Measurements from ENCODE around the gene MIS12.

Gene MIS12

GRCh38 chr17:5486206-5487124, at the start of gene MIS12:
Gene MIS12 (plus strand): TSS chr17:5486566. CDS start chr17:5488863, 2,297 bp downstream.
- peak; percentile 97 for ATAC-seq
- TF ChIP-seq GLIS3 (CRISPR knock-in tag; IDR thresholded peaks at IDR 0.05) (0 out of 2 replicates have a peak, but pooled peaks have one; percentile 49), TSHZ2 (CRISPR knock-in tag; IDR thresholded peaks at IDR 0.05) (0 out of 2 replicates have a peak, but pooled peaks have one; percentile 13), ZFP3 (CRISPR knock-in tag; IDR thresholded peaks at IDR 0.05) (peak; percentile 68; the same call in 1 of the 2 replicates), POU6F1 (CRISPR knock-in tag; IDR thresholded peaks at IDR 0.05; ENCODE audit: borderline replicate concordance, low read depth) (no peak)

GRCh38 chr17:5437721-5438317, 48.5 kb upstream of the MIS12 start:
- no peak; the same call in 2 of the 3 replicates for ATAC-seq
- TF ChIP-seq PPARA (CRISPR knock-in tag; IDR thresholded peaks at IDR 0.05; ENCODE audit: borderline replicate concordance): no peak
- no peak for TF ChIP-seq BACH2 (CRISPR knock-in tag; IDR thresholded peaks at IDR 0.05; ENCODE audit: borderline replicate concordance)

- ATAC-seq: peak; percentile 93
- TF ChIP-seq TSHZ2 (CRISPR knock-in tag; IDR thresholded peaks at IDR 0.05): no peak
- peak; percentile 62; the same call in 1 of the 2 replicates for TF ChIP-seq ZFP3 (CRISPR knock-in tag; IDR thresholded peaks at IDR 0.05)
- 0 out of 2 replicates have a peak, but pooled peaks have one; percentile 53 for TF ChIP-seq CSDC2 (CRISPR knock-in tag; IDR thresholded peaks at IDR 0.05)
- no peak for TF ChIP-seq ZFP30 (CRISPR knock-in tag; IDR thresholded peaks at IDR 0.05)
Measured at GRCh38 chr17:5438716-5439445, 47.5 kb upstream of the MIS12 start, which contains the start of gene C1QBP. Gene C1QBP (minus strand): TSS chr17:5439155. CDS start chr17:5439073, 82 bp downstream.

- no peak for TF ChIP-seq ZNF70 (CRISPR knock-in tag; IDR thresholded peaks at IDR 0.05)
- TF ChIP-seq ZNF8 (CRISPR knock-in tag; IDR thresholded peaks at IDR 0.05): no peak
- no peak for TF ChIP-seq ZFP3 (CRISPR knock-in tag; IDR thresholded peaks at IDR 0.05)
- ATAC-seq: no peak
Measured at GRCh38 chr17:5439446-5439764, 47.0 kb upstream of the MIS12 start.

- TF ChIP-seq OSR1 (CRISPR knock-in tag; IDR thresholded peaks at IDR 0.05): no peak
- TF ChIP-seq CREB5 (CRISPR knock-in tag; IDR thresholded peaks at IDR 0.05; ENCODE audit: low read depth): no peak
- TF ChIP-seq CSDC2 (CRISPR knock-in tag; IDR thresholded peaks at IDR 0.05): no peak
- no peak for TF ChIP-seq ZFP3 (CRISPR knock-in tag; IDR thresholded peaks at IDR 0.05)
- TF ChIP-seq TSHZ2 (CRISPR knock-in tag; IDR thresholded peaks at IDR 0.05): no peak
- TF ChIP-seq TOX (CRISPR knock-in tag; IDR thresholded peaks at IDR 0.05; ENCODE audit: borderline replicate concordance): no peak
- TF ChIP-seq ZNF8 (CRISPR knock-in tag; IDR thresholded peaks at IDR 0.05): no peak
- no peak for TF ChIP-seq POU6F1 (CRISPR knock-in tag; IDR thresholded peaks at IDR 0.05; ENCODE audit: borderline replicate concordance, low read depth)
- TF ChIP-seq ZFP30 (CRISPR knock-in tag; IDR thresholded peaks at IDR 0.05): no peak
- TF ChIP-seq SNAI2 (CRISPR knock-in tag; IDR thresholded peaks at IDR 0.05): no peak
- no peak for ATAC-seq
Measured at GRCh38 chr17:5443728-5444127, 42.6 kb upstream of the MIS12 start.

All from SK-N-SH treated with all-trans-retinoic acid at 6 μM for 48 hours (cell line).